Stimulated activated CD8-positive, alpha-beta memory T cell treated with anti-CD3 and anti-CD28 coated beads, Interleukin-4, amount 100 ng/mL, for 4 hours (primary cell): ENCODE measurements around the gene PVR.
A peak's percentile ranks its signal among the peaks of the same experiment; 100 is the strongest.
"Not testable (repeated sequence)": the region's sequence is repeated elsewhere in the genome, so short reads cannot be mapped to it uniquely, and the experiment has no call there.

Source experiments
- DNase-seq, 2 donors: peaks; one replicate each; pipeline ENCODE4 v3.0.0-alpha.2; 2020; ENCODE audit warnings: low read depth in 2 of 2, low spot score in 1 of 2

Gene PVR

DNA sequence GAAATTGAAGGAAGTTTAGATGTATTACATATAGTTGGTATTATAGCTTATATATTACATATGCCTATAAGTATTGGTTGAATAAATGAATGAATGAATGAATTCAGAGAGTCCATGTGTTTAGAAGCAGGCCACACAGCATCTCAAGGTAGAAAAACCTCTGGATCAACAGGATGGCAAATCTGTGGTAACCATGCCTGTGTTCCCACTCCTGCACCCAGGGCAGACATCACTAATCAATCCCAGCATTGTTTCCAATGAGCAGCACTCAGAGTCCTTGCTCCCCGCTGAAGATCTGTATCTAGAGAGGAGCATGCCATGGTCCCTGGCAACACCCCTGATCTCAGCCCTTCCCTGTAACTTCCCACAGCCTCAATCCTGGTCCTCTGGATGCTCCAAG lies 28.5 kb downstream of the PVR start:
- no peak for DNase-seq

DNA sequence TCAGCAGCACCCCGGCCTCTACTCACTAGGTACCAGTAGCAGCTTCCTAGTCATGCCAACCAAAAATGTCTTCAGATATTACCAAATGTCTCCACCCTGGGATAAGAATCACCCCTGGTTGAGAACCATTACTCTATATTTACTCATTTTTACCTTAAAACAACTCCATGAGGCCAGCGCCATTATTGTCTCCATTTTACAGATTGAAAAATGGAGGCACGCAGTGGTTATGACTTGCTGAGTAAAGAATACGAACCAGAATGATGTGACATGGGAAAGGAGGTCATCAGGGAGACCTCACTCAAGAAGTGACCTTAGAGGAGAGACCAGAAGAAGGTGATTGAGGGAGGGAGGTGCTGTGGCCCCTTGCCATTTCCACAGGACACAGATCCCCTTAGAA lies 29.8 kb downstream of the PVR start:
- DNase-seq = no peak

DNA sequence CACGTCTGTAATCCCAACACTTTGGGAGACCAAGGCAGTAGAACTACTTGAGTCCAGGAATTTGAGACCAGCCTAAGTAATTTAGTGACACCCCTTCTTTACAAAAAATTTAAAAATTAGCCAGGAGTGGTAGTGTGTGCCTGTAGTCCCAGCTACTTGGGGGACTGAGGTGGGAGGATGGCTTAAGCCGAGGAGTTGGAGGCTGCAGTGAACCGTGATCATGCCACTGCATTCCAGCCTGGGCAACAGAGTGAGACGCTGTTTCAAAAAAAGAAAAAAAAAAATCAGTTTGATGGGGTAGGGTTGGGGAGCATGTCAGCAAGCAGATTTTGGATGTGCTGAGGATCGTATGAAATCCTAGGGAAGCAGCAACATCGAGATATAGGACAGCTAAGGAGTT lies 31.8 kb downstream of the PVR start:
- DNase-seq = no peak

- no peak for DNase-seq
Measured at GRCh38 chr19:44677019-44677811, 33.5 kb downstream of the PVR start.

GRCh38 chr19:44680536-44680935 lies 36.8 kb downstream of the PVR start:
- DNase-seq = no peak

DNA sequence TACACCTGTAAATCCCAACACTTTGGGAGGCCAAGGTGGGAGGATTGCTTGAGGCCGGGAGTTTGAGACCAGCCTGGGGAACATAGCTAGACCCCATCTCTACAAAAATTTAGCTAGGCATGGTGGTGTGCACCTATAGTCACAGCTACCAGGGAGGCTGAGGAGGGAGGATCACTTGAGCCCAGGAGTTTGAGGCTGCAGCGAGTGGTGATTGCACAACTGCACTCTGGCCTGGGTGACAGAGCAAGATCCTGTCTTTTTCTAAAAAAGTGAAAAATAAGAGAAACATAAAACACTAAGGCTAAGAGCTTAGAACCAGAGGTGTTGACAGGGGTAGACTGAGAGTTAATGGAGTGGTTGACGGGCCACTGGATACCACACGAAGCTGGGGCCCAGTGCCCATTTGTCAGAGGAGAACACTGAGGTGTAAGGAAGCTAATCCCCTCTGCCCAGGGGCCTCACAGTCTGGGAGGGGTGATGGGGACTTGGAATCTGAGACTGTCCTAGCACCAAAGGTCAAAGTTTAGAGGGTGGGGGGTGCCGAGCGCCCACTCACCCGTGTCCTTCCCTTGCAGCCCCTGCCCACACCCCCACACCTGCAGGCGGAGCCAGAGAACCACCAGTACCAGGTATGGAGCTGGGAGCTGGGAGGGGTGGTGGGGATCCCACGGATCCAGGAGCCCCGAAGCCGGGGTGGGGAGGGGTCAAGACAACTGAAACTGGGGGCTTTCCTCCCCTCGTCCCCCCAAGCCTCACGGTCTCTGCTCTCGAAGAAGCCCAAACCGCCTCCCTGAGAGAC lies 38.5 kb downstream of the PVR start:
- DNase-seq = no peak

- DNase-seq = no peak
Measured at GRCh38 chr19:44682807-44683206, 39.1 kb downstream of the PVR start.

- no peak for DNase-seq
Measured at GRCh38 chr19:44683434-44684210, 39.9 kb downstream of the PVR start.

- DNase-seq = not testable (repeated sequence)
Measured at GRCh38 chr19:44684396-44684795, 40.7 kb downstream of the PVR start.

- no peak for DNase-seq
Measured at GRCh38 chr19:44684892-44685863, 41.5 kb downstream of the PVR start.

DNA sequence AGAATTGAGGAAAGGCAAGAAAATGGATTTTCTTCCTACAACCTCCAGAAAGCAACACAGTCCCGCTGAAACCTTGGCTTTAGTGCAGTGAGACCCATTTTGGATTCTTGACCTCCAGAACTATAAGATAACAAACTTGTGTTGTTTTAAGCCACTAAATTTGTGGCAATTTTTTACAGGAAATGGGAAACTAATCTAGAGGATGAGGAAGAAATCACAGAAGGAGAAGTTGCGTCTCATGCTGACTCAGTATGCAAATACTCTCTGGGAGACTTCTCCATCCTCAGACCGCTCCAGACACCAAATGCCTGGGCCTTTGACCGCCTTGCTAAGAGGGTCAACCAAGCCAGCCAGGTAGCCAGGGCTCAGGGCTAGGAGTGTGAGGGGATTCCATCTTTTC lies 42.2 kb downstream of the PVR start:
- DNase-seq = no peak

- no peak for DNase-seq
Measured at GRCh38 chr19:44686896-44687295, 43.2 kb downstream of the PVR start.

- DNase-seq = no peak
Measured at GRCh38 chr19:44687888-44688287, 44.2 kb downstream of the PVR start.

- peak; percentile 61 to 70 for DNase-seq
Measured at GRCh38 chr19:44689290-44690130, 45.8 kb downstream of the PVR start.

DNA sequence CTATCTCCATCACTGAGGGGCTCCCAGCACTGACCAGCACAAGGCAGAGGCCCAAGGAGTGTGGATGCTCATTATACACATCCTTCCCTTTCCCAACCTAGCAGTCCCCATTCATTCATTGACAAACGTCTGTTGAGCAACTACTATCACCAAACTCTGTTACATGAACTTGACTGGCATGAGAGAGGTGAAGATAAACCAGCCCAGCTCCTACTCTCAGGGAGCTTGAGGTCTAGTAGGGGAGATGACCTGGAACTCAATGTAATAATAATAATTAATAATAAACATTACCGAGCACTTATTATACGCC lies 46.4 kb downstream of the PVR start:
- DNase-seq = no peak

- no peak for DNase-seq
Measured at GRCh38 chr19:44692379-44692721, 48.6 kb downstream of the PVR start.

DNA sequence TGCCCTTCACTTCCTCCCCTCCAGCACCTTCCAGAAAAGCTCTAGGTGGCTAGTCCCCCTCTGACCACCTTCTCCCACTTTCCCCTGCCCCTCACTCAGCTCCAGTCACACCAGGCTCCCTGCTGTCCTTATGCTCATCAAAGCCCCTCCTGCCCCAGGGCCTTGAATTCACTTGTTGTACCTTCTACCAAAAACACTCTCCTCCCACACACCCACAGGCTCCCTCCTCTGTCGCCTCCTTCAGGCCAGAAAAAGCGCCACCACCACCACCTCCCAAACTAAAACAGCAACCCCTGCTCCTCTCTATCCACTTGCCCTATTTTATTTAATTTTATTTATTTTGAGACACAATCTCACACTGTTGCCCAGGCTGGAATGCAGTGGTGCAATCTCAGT lies 50.5 kb downstream of the PVR start:
- no peak for DNase-seq

DNA sequence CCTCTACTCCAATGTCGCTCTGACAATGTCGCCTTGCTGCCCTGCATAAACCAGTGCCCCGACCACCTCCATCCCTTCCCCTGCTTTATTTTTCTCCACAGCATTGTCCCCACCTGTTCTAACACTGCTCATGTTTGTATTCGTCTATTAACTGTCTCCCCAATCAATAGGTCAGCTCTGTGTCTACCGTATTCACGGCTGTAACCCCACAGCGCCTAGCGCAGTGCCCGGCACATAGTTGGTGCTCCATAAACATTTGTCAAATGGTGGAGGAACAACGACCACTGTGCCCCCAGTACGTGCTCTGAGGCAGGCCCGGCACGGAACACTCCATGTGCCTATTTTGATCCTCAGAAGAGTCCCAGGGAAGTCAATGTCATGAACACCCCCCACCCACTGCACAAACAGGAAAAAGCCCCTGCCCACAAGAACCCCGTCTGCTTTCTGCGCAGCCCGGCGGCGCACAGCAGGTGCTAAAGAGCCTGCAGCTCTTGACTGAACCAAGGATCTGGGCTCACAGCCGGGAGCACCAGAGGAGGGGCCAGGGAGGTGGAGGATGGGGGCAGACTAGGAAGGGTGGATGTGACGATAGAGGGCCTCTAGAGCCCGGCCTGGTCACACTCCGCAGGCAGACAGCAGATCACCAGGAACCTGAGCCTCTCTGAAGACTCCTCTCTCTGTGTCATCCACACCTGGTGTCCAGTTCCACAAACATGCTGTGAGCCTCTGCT lies 53.4 kb downstream of the PVR start:
- no peak for DNase-seq

GRCh38 chr19:44697670-44698034 lies 53.9 kb downstream of the PVR start:
- no peak for DNase-seq
